Progenitor cell of endocrine pancreas (in vitro differentiated cells): ENCODE measurements around the gene JAK2. TPM values are rescaled to one million over a fixed set of nuclear protein-coding genes. Genes with fewer than 3 reads are reported as not detected.

ENCODE experiments used
- DNase-seq: peaks from one replicate; pipeline ENCODE4 v3.0.0; 2021; ENCODE audit warnings: low spot score; ENCODE audit not compliant: unreplicated experiment
- H3K27ac Mint-ChIP-seq: 2 replicates; pipeline ENCODE4 v1.8.0; 2021; ENCODE audit warnings: mild to moderate bottlenecking, moderate library complexity, mixed read lengths
- H3K27me3 Mint-ChIP-seq: 2 replicates; pipeline ENCODE4 v1.8.0; 2021; ENCODE audit warnings: mixed read lengths
- H3K36me3 Mint-ChIP-seq: 2 replicates; pipeline ENCODE4 v1.8.0; 2022; ENCODE audit warnings: mixed read lengths; ENCODE audit not compliant: insufficient read depth
- H3K4me1 Mint-ChIP-seq: 2 replicates; pipeline ENCODE4 v1.8.0; 2021; ENCODE audit warnings: low read depth, mixed read lengths
- H3K4me3 Mint-ChIP-seq: 2 replicates; pipeline ENCODE4 v1.8.0; 2021; ENCODE audit warnings: low read depth, mild to moderate bottlenecking, moderate library complexity, mixed read lengths
- H3K9me3 Mint-ChIP-seq: 2 replicates; pipeline ENCODE4 v1.8.0; 2021; ENCODE audit warnings: low read depth, mixed read lengths
- CTCF ChIP-seq: fragments of 200-600 bp; sonication (generic); IDR thresholded peaks from one replicate; pipeline ENCODE4 v1.5.0; 2021; ENCODE audit warnings: antibody characterized with exemption, mild to moderate bottlenecking; ENCODE audit not compliant: unreplicated experiment
- total RNA-seq: library from RNA; stranded (reverse); gene quantifications from 2 replicates; pipeline ENCODE4 v1.2.1, GENCODE V29; 2021

The JAK2 gene
- total RNA-seq, 1 donor from 2014 or later, result 5.1 TPM

GRCh38 chr9:4994166-4994890 is 9.3 kb downstream of the JAK2 start:
- Mint-ChIP-seq H3K9me3 (peaks cover 19% of the 10 kb centered on the region), H3K4me1 (no peaks in the 10 kb centered on the region), H3K27me3 (no peaks in the 10 kb centered on the region), H3K27ac (no peak overlapping the region), H3K36me3 (peaks cover 17% of the 10 kb centered on the region), H3K4me3 (no peak overlapping the region)
- no peak for DNase-seq
- no peak for TF ChIP-seq CTCF

GRCh38 chr9:4997196-4997595 is 12.1 kb downstream of the JAK2 start:
- Mint-ChIP-seq H3K4me3 (no peak overlapping the region), H3K4me1 (no peaks in the 10 kb centered on the region), H3K27ac (no peak overlapping the region), H3K27me3 (no peaks in the 10 kb centered on the region), H3K36me3 (peaks cover 13% of the 10 kb centered on the region), H3K9me3 (peaks cover 15% of the 10 kb centered on the region)
- no peak for DNase-seq
- no peak for TF ChIP-seq CTCF

- Mint-ChIP-seq H3K27me3 (no peaks in the 10 kb centered on the region), H3K36me3 (peaks cover 13% of the 10 kb centered on the region), H3K27ac (no peak overlapping the region), H3K4me3 (no peak overlapping the region), H3K9me3 (peaks cover 12% of the 10 kb centered on the region), H3K4me1 (no peaks in the 10 kb centered on the region)
- no peak for DNase-seq
- no peak for TF ChIP-seq CTCF
Measured at GRCh38 chr9:4997631-4998030, 12.6 kb downstream of the JAK2 start.

GRCh38 chr9:5002811-5003210 is 17.7 kb downstream of the JAK2 start:
- Mint-ChIP-seq H3K4me3 (no peak overlapping the region), H3K4me1 (no peaks in the 10 kb centered on the region), H3K9me3 (peaks cover 22% of the 10 kb centered on the region), H3K27me3 (no peaks in the 10 kb centered on the region), H3K27ac (no peak overlapping the region), H3K36me3 (peaks cover 18% of the 10 kb centered on the region)
- no peak for TF ChIP-seq CTCF
- no peak for DNase-seq

- DNase-seq, result no peak
- Mint-ChIP-seq H3K4me3 (no peak overlapping the region), H3K27me3 (no peaks in the 10 kb centered on the region), H3K36me3 (peaks cover 18% of the 10 kb centered on the region), H3K27ac (no peak overlapping the region), H3K4me1 (no peaks in the 10 kb centered on the region), H3K9me3 (peaks cover 22% of the 10 kb centered on the region)
- no peak for TF ChIP-seq CTCF
Measured at GRCh38 chr9:5004481-5004880, 19.4 kb downstream of the JAK2 start.
